Measurements from ENCODE around the gene MBNL2. TPM values are rescaled to one million over a fixed set of nuclear protein-coding genes. Genes with fewer than 3 reads are reported as not detected.
A peak's percentile ranks its signal among the peaks of the same experiment; 100 is the strongest.

MBNL2 gene
- total and polyA plus RNA-seq, 4 donors, result 13.3 to 108 (median 39.3) TPM

DNA sequence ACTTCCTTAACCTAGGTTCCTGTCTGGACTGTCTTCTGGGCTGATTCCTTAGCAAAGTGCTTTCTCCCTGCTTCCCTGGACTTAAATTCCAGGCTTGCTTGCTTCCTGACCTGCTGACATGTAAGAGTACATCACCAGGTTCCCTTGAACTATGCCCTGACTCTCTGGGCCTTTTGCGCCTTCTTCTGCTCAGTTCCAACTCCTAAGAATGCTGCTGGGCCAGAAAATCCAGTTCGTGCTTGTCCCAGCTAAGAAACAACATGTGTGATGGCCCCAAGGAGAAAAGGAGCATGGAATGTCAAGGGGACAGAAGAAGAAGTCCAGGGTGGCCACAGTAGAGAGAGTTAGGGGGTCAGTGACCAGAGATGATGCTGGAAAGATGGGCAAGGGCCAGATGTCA, 42.6 kb upstream of the MBNL2 start:
- Histone ChIP-seq H3K27ac (ENCODE audit: low read depth in 1 of 2, low read length in 1 of 2) (no peak overlapping the region), H3K27me3 (ENCODE audit: control insufficient read depth in 3 of 3, insufficient read depth in 3 of 3, low read length in 2 of 3) (no peaks in the 10 kb centered on the region), H3K9ac (ENCODE audit: insufficient read depth in 1 of 2, low read length in 2 of 2) (no peak overlapping the region), H3K4me3 (no peak overlapping the region), H3K36me3 (ENCODE audit: control insufficient read depth in 4 of 4, insufficient read depth in 4 of 4, low read length in 4 of 4) (no peaks in the 10 kb centered on the region), H3K4me1 (ENCODE audit: control insufficient read depth in 5 of 5, insufficient read depth in 5 of 5, low read length in 5 of 5) (peaks cover 0 to 6% (median 3%) of the 10 kb centered on the region in 5 donors), H3K9me3 (ENCODE audit: control insufficient read depth in 4 of 4, insufficient read depth in 3 of 4, low read length in 3 of 4) (no peaks in the 10 kb centered on the region)
- WGBS, 2 donors, result 82% methylated on average over 2 of the region's 2 CpGs
- TF ChIP-seq, protein P1, sequence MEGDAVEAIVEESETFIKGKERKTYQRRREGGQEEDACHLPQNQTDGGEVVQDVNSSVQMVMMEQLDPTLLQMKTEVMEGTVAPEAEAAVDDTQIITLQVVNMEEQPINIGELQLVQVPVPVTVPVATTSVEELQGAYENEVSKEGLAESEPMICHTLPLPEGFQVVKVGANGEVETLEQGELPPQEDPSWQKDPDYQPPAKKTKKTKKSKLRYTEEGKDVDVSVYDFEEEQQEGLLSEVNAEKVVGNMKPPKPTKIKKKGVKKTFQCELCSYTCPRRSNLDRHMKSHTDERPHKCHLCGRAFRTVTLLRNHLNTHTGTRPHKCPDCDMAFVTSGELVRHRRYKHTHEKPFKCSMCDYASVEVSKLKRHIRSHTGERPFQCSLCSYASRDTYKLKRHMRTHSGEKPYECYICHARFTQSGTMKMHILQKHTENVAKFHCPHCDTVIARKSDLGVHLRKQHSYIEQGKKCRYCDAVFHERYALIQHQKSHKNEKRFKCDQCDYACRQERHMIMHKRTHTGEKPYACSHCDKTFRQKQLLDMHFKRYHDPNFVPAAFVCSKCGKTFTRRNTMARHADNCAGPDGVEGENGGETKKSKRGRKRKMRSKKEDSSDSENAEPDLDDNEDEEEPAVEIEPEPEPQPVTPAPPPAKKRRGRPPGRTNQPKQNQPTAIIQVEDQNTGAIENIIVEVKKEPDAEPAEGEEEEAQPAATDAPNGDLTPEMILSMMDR (IDR thresholded peaks at IDR 0.05; ENCODE audit: control extremely low read depth, extremely low read depth), result no peak
- DNase-seq (peak in 1 of 3 donors; percentile 23), ATAC-seq (ENCODE audit: insufficient read depth, low FRiP score) (no peak)

DNA sequence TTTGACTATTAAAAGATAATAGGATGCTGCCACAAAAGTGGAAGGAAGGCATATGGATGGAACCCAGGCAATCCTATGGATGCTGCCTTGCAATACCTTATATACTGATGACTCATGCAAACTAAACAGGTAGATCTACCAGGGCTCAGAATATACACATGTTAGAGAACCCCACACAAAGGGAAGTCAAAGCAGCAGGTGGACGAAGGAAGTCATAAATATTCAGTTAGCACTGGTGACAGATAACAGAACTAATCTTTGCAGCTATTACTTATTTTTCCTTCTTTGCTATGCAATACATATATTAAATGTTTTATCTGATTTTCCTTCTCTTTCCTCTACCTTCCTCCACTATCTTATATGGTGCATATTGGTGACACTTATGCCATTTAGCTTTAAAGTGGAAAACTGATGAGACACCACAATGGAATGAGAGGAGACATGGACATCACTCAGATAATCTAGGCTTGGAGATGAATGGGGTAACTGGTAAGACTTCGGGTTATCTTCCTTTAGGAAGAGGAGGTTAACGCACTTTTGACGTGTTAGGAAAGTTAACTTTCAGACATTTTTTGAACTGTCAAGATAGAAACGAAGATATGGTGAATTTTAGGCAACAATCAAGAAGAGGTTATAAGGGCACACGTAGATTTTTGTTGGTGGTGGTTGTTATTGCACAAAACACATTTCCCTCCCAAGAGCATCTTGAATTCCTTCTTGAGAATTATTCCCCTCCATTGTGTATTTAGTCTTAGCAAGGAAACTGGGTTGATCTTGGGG, 39.8 kb upstream of the MBNL2 start:
- ATAC-seq (ENCODE audit: insufficient read depth, low FRiP score) (no peak), DNase-seq (no peak)
- H3K27me3 ChIP-seq (ENCODE audit: control insufficient read depth in 3 of 3, insufficient read depth in 3 of 3, low read length in 2 of 3), result no peaks in the 10 kb centered on the region
- H3K36me3 ChIP-seq (ENCODE audit: control insufficient read depth in 4 of 4, insufficient read depth in 4 of 4, low read length in 4 of 4), result no peaks in the 10 kb centered on the region
- WGBS, 2 donors, result 69 to 83% methylated on average over 6 of the region's 6 CpGs
- no peak overlapping the region for H3K9ac ChIP-seq (ENCODE audit: insufficient read depth in 1 of 2, low read length in 2 of 2)
- H3K9me3 ChIP-seq (ENCODE audit: control insufficient read depth in 4 of 4, insufficient read depth in 3 of 4, low read length in 3 of 4), result no peaks in the 10 kb centered on the region
- TF ChIP-seq, protein P1 (IDR thresholded peaks at IDR 0.05; ENCODE audit: control extremely low read depth, extremely low read depth), result no peak
- no peaks in the 10 kb centered on the region for H3K4me1 ChIP-seq (ENCODE audit: control insufficient read depth in 5 of 5, insufficient read depth in 5 of 5, low read length in 5 of 5)
- H3K27ac ChIP-seq (ENCODE audit: low read depth in 1 of 2, low read length in 1 of 2), result no peak overlapping the region
- no peak overlapping the region for H3K4me3 ChIP-seq

DNA sequence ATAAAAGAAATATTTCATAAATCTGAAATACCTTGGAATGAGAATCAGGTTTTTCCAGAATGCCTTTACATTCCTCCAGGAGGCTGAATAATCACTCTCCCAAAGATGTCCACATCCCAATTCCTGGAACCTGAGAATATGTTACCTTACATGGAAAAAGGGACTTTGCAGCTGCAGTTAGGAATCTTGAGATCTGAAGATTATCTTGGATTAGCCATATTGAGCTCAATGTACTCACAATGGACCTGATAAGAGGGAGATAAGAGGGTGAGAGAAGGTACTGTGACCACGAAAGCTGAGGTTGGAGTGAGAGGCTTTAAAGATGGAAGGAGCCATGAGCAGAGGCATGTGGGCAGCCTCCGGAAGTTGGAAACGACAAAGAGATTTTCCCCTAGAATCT, 36.8 kb upstream of the MBNL2 start:
- Histone ChIP-seq H3K27me3 (ENCODE audit: control insufficient read depth in 3 of 3, insufficient read depth in 3 of 3, low read length in 2 of 3) (no peaks in the 10 kb centered on the region), H3K9ac (ENCODE audit: insufficient read depth in 1 of 2, low read length in 2 of 2) (no peak overlapping the region), H3K9me3 (ENCODE audit: control insufficient read depth in 4 of 4, insufficient read depth in 3 of 4, low read length in 3 of 4) (no peaks in the 10 kb centered on the region), H3K36me3 (ENCODE audit: control insufficient read depth in 4 of 4, insufficient read depth in 4 of 4, low read length in 4 of 4) (no peaks in the 10 kb centered on the region), H3K4me1 (ENCODE audit: control insufficient read depth in 5 of 5, insufficient read depth in 5 of 5, low read length in 5 of 5) (peaks cover 0 to 2% (median 0%) of the 10 kb centered on the region in 5 donors), H3K27ac (ENCODE audit: low read depth in 1 of 2, low read length in 1 of 2) (no peak overlapping the region), H3K4me3 (no peak overlapping the region)
- TF ChIP-seq, protein P1 (IDR thresholded peaks at IDR 0.05; ENCODE audit: control extremely low read depth, extremely low read depth), result no peak
- ATAC-seq (ENCODE audit: insufficient read depth, low FRiP score) (no peak), DNase-seq (no peak)
- WGBS, 2 donors, result 91 to 93% methylated on average over 3 of the region's 3 CpGs
